ENCODE measurements around the gene ARHGAP24. TPM values are rescaled to one million over a fixed set of nuclear protein-coding genes. Genes with fewer than 3 reads are reported as not detected.

Gene ARHGAP24
- total and polyA plus RNA-seq, 2 of the 13 experiments (the other 11 are each of a cell fraction or from before 2014, with no cell fraction given), result 0.07 to 0.55 TPM

- TF ChIP-seq STAT6 (CRISPR knock-in tag; IDR thresholded peaks at IDR 0.05; ENCODE audit: borderline replicate concordance), result no peak
These were observed 2.6 kb downstream of the ARHGAP24 start (continued) for GRCh38 chr4:85477534-85477933.

GRCh38 chr4:85478576-85478975, 3.6 kb downstream of the ARHGAP24 start:
- no TSS peak for BruUV-seq (replicated peaks)
- H3K36me3 ChIP-seq (replicated peaks in 1 of 2; ENCODE audit: control insufficient read depth in 1 of 2, insufficient read depth in 2 of 2, low read length in 2 of 2), result no peaks in the 10 kb centered on the region
- H3K79me2 ChIP-seq (ENCODE audit: insufficient read depth, low read length), result no peaks in the 10 kb centered on the region
- no peak for ATAC-seq
- intact Hi-C loops (cut with micrococcal nuclease; ENCODE audit: unreplicated experiment), result loop anchor here (5.0 kb wide), 1 partner anchor 34 kb away; no protein-coding TSS in a partner anchor
- H3K27me3 ChIP-seq (ENCODE audit: control insufficient read depth in 1 of 2, insufficient read depth in 2 of 2, low read length in 2 of 2), result peaks cover 0 to 7% of the 10 kb centered on the region in 2 experiments; a peak in 1 of 5 replicates
- no peaks in the 10 kb centered on the region for H4K20me1 ChIP-seq (ENCODE audit: insufficient read depth, low read length)
- ChIA-PET CTCF (ENCODE audit: low intra/inter-chr PET ratio, low total read pairs) (no interaction called here), POLR2A (no interaction called here)
- no peak for FAIRE-seq
- WGBS (ENCODE audit: low lambda C conversion rate), result 31% methylated on average over 2 of the region's 2 CpGs
- H3K4me2 ChIP-seq (ENCODE audit: low read depth, low read length), result no peak overlapping the region
- no peaks in the 10 kb centered on the region for H3K9me3 ChIP-seq (ENCODE audit: low read length)
- DNase-seq (ENCODE audit: low spot score), result no peak
- no peak overlapping the region for H3K9ac ChIP-seq (ENCODE audit: insufficient read depth, low read depth, low read length)
- no peak overlapping the region for H3K27ac ChIP-seq (ENCODE audit: extremely low read length, insufficient read depth, low read length)
- no peak for TF ChIP-seq HIC2 (CRISPR knock-in tag; IDR thresholded peaks at IDR 0.05; ENCODE audit: low read depth)
- no peak for TF ChIP-seq NFATC3 (CRISPR knock-in tag; IDR thresholded peaks at IDR 0.05)
- no peak for TF ChIP-seq NBN (conservative IDR thresholded peaks at IDR 0.05)
- TF ChIP-seq ZSCAN31 (CRISPR knock-in tag; IDR thresholded peaks at IDR 0.05; ENCODE audit: low read depth), result no peak
- no peak for TF ChIP-seq CREBL2 (CRISPR knock-in tag; IDR thresholded peaks at IDR 0.05; ENCODE audit: borderline replicate concordance)
- TF ChIP-seq ZNF562 (CRISPR knock-in tag; IDR thresholded peaks at IDR 0.05; ENCODE audit: borderline replicate concordance), result no peak
- TF ChIP-seq THAP11 (CRISPR knock-in tag; IDR thresholded peaks at IDR 0.05), result no peak
- no peak for TF ChIP-seq ARNT (IDR thresholded peaks at IDR 0.05)
- no peak for TF ChIP-seq POLR2G (IDR thresholded peaks at IDR 0.05; ENCODE audit: low read depth, low read length)
- TF ChIP-seq ETS1 (CRISPR knock-in tag; IDR thresholded peaks at IDR 0.05), result no peak
- TF ChIP-seq ZNF24 (IDR thresholded peaks at IDR 0.05), result no peak
- no peak for TF ChIP-seq CCDC6 (CRISPR knock-in tag; IDR thresholded peaks at IDR 0.05)
- TF ChIP-seq CREB1 (IDR thresholded peaks at IDR 0.05), result no peak
- TF ChIP-seq CREB1 (CRISPR knock-in tag; IDR thresholded peaks at IDR 0.05), result no peak
- no peak overlapping the region for H2AFZ ChIP-seq (ENCODE audit: low read length)
- peaks cover 11% of the 10 kb centered on the region for H3K4me1 ChIP-seq (ENCODE audit: insufficient read depth, low read length)
- in situ Hi-C loops (cut with HindIII; ENCODE audit: extremely low pct_ligation_motif_present, low pct_unique_long_range_greater_than_20kb), result no loop called here
- H3K4me3 ChIP-seq (replicated peaks in 1 of 3; ENCODE audit: insufficient read depth in 1 of 3, low read depth in 2 of 3, low read length in 3 of 3), result no peak overlapping the region

Measured in HepG2 (cell line).